Measurements from ENCODE around the gene SLC38A9.
A peak's percentile ranks its signal among the peaks of the same experiment; 100 is the strongest.
"Not testable (repeated sequence)": the region's sequence is repeated elsewhere in the genome, so short reads cannot be mapped to it uniquely, and the experiment has no call there.

Gene SLC38A9, protein sequence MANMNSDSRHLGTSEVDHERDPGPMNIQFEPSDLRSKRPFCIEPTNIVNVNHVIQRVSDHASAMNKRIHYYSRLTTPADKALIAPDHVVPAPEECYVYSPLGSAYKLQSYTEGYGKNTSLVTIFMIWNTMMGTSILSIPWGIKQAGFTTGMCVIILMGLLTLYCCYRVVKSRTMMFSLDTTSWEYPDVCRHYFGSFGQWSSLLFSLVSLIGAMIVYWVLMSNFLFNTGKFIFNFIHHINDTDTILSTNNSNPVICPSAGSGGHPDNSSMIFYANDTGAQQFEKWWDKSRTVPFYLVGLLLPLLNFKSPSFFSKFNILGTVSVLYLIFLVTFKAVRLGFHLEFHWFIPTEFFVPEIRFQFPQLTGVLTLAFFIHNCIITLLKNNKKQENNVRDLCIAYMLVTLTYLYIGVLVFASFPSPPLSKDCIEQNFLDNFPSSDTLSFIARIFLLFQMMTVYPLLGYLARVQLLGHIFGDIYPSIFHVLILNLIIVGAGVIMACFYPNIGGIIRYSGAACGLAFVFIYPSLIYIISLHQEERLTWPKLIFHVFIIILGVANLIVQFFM

DNA sequence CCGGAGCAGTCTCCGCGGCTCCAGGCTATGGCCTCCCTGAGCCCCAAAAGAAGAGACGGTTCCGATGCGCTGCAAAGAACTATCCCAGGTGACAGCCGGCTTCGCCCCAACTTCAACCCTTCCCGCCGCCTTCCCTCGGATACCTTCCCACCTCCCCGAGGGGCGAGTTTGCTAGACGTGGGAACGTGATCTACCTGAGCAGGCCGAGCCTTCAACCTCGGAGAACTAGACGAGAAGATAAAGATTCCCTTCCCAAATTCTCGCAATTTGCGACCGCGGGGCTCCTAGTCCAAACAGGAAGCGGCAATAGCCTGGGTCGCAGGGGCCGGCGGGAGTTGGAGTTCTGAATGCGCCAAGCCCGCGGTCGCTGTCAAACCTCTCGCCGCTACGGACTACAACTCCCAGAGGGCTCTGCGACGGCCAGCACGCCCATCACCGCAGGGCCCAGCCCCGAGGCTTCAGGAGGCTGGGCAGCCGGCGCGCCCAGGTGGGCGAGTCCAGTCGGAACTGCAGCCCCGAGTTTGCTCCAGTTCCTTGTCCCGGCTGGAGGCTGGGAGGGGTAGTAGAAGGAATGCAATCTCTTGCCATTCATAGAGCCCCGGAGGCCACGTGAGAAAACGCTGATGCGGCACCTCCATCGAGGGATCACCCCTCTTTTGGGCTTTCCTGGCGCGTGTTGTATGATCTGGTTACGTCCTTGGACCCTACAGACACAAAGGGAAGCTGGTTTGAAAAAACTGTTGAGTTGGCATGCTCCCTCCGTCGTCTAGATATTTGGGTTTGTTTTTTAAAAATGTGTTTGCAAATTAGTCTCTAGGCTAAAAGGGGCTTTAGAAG lies at the start of gene SLC38A9:
TSS of gene SLC38A9 (minus strand) at position 302 of the 837 bp plus-strand sequence. CDS start 14,366 bp downstream, outside the sequence.
- peak; percentile 96 for DNase-seq

DNA sequence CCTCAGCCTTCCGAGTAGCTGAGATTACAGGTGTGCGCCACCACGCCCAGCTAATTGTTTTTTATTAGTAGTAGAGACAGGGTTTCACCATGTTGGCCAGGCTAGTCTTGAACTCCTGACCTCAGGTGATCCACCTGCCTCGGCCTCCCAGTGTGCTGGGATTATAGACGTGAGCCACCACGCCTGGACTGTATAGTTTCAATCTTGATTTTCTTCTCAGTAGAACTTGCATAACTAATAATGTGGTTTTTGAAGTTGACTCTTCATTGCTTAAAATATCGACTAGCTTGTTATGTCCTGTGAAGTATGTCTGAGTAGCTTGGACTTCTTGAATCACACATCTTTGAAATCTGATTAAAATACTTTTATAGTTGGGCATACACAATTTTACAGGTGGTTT lies 49.6 kb upstream of the SLC38A9 start:
- DNase-seq, result not testable (repeated sequence)

DNA sequence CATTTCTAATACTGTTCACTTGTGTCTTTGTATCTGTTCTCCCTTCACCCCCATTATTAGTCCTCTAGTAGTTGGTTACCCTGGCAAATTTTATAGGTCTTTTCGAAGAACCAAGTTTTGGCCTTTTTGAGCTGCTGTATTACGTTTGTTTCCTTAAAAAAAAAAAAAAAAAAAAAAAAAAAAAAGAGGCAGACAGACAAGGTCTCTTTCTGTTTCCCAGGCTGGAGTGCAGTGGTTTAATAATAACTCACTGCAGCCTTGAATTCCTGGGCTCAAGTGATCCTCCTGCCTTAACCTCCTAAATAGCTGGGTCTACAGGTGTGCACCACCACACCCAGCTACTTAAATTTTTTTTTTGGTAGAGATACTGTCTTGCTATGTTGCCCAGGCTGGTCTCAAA lies 46.6 kb upstream of the SLC38A9 start:
- DNase-seq, result no peak

DNA sequence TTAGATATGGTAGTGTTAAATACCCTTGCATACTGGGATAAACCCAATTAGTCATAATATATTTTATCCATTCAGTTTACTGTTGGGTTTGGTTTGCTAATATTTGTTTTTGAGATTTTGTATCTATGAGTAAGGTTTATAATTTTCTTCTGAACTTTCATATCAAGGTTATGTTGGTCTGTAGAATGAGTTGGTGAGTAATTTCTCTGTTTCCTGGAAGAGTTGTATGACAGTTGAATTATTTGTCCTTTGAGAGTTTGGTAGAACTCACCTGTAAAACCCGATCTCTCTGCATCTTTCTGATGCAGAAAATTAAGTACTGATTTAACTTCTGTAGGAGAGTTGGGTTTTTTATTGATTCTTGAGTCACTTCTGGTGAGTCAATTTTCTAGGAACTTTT lies 46.1 kb upstream of the SLC38A9 start:
- no peak for DNase-seq

DNA sequence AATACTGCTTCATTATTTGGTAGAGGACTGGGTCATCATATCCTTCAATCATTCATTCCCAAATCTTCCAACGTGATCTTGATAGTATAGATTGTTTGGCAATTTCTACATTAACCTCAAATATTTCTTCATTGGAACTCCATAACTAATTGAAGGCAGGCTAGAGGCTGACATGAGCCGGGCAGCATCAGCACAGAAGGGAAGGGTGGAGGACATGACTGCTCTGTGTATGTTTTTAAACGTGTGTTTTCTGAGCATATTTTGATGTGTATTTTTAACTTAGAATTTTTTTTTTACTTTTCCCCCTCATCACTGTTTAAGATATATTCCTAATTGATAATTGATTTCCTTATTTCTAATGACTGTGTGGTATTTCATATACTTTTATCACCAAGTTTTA lies 38.4 kb upstream of the SLC38A9 start:
- no peak for DNase-seq

DNA sequence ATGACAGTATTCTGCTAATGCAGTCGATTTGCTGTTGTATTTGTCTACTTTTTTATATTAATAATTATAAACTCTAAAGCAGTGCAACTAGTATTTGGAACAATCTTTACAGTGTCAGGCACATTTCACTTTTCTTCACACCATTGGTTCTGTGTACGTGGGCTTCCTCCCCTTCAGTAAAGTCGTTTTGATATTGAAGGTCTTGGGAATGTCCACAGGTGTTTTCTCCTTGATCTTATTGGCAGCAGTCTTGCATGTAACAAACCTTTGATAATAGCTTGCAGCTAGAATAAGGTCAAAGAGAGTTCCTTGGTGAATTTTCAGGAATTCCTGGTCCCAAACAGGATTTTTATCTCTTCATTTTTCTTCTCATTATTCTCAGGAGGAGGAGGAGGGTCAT lies 37.9 kb upstream of the SLC38A9 start:
- DNase-seq, result no peak

DNA sequence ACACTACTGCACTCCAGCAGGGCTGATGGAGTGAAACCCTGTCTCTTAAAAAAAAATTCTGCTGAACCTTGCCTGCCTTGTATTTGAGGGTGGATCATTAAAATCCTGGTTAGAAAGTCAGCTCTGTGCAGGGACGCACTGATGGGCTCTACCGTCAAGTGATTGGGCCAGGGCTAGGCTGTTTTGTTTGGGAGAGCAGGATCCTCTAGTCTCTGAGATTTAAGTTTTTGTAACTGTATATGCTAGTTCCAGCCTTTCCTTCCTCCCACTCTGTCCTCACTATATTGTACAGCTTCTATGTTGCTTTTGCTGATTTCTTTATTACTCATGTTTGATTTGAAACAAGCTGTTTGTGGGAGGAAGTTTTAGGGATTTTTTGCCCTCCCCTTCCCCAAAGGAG lies 37.3 kb upstream of the SLC38A9 start:
- no peak for DNase-seq

DNA sequence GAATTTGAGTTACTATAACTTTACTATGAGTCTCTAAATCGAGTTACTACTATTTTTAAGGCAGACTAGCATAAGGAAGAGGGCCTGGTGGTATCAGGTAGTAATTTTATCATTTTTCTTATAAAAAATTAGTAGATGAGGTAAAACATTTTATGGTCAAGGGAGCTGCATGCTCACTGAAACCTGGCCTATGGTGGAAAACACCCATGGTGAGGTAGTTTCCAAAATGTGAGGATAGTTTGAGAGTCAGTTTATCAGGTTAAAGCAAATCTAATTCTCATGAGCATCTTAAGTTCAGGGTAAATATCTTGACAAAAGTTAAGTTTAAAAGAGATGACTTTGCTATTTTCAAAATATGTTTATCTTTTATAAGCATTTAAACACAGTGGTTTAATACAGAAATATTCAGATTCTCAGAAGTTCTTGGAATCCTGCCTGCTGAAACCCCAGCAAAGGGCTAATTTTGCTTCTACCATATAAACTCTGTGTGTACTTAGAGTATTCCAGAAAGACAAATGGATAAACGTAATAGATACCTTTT lies 35.7 kb upstream of the SLC38A9 start:
- no peak for DNase-seq

DNA sequence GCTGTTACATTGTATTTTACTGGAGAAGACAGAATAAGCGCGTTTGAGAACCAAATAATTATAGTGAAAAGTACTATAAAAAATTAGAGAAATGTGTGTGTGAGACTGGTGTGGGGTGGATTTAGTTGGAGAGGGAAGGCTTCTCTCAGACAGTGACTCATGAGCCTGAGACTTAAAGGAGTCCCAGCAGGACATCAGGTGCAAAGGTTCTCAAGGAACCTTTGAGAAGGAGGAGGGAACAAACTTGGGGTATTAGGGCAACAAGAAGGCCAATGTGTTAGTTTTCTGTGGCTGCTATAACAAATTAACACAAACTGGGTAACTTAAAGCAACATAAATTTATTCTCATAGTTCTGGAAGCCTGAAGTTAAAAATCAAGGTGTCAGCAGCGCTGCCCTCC lies 30.7 kb upstream of the SLC38A9 start:
- no peak for DNase-seq

DNA sequence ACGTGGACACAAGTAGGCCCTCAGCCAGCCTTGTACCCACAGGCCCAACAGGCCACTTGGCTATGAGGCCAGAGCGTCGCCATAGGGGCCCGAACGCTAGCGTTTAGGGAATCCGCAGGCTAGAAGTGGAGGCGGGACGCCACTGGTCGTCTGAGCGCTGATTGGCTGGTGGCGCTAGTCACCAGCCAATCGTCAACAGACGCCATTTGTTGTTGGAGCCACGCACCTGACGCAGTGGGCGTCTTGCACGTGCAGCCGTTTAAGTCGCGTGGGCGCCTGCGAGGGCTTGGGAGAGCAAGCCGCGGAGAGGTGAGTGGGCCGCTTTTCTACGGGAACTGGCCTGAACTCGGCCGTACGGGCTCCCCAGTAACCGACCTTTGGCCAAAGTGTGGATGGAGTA lies 25.7 kb upstream of the SLC38A9 start, which contains the start of gene DDX4:
TSS of gene DDX4 (plus strand) at position 269 of the 400 bp plus-strand sequence. CDS start 903 bp downstream, outside the sequence.
- no peak for DNase-seq

DNA sequence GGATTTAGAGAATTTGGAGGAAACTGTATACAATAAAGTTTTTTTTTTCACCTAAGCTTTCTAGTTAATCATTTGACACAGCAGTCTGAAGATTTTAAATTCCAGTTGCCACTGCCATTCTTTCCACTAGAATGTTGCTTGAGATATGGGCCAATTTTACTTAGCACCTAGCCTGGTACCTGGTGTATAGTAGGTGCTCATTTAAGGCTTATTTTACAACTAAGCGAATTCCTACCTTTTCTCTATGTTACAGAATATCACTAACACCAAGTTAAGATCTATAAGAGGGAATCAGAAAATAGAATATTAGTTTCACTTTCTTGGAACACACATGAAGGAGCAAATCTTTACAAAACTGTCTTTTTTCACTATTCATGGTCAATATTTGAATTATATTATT lies 22.5 kb upstream of the SLC38A9 start:
- no peak for DNase-seq

DNA sequence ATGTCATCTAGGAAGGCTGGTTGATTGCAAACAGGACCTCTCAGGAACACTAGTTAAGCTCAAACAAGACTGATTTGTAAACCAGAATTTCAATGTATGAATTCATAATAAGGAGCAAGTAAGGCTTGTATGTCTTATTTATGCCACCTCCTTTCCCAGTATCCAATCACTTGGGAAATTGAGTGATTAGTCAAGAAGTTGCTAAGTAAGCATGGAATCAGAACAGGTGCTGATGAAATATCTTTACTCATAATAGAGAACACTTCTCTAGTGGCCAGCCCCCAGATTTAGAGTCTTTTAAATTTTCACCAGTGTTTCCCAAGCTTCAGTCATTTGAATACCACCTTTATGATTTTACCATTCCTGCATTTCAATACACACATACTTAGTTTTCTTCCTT lies 20.5 kb upstream of the SLC38A9 start:
- DNase-seq, result no peak

DNA sequence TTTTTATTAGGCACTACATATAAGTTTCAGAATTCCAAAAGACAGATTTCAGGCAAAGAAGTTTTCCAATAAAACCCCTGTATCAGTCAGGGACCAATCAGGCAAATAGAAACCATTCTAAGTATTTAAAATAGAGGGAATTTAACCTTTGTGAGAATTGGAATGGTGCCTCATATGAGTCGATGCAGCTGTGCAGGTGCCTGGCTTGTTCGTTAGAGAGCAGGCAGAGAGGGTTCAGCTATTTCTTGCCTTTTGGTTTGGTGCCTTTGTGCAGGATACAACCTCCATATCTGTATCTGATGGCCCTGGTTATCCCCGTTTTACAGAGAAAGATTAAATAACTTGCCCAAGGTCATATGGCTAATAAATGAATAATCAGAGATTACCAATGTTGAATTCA lies 19.7 kb upstream of the SLC38A9 start:
- no peak for DNase-seq

DNA sequence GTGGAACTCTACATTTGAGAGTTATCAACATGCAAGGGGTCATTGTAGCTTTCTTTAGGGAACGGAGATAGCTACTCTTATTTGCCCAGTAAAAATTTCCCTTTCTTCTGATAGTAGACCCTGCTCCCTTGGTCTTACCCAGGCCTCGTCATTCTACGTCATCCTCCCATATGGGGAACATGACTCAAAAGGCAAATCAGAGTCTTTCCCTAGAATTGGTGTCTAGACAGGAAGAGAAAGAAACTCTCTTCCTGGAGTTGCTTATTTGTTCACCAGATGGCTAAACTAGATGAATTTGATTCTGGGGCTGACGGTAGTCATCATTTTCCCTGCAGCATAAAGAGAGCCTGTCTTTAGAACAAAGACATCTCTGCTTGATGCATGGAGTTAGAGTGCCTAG lies 12.2 kb upstream of the SLC38A9 start:
- DNase-seq, result no peak

DNA sequence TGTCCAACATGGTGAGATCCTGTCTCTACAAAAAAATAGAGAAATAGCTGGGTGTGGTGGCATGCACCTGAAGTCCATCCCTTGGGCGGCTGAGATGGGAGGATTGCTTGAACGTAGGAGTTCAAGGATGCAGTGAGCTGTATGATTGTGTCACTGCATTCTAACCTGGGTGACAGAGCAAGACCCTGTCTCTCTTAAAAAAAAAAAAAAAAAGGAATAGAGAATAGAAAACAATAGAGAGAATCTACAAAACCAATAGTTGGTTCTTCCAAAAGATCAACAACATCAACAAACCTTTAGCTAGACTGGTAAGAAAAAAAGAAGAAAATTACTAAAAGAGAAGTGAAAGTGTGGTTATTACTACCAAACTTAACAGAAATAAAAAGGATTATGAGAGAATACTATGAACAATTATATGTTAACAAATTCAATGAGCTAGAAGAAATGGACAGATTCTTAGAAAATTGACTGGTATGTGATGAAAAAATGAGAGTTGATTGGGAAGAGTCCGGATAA lies 8.1 kb upstream of the SLC38A9 start:
- DNase-seq, result no peak

DNA sequence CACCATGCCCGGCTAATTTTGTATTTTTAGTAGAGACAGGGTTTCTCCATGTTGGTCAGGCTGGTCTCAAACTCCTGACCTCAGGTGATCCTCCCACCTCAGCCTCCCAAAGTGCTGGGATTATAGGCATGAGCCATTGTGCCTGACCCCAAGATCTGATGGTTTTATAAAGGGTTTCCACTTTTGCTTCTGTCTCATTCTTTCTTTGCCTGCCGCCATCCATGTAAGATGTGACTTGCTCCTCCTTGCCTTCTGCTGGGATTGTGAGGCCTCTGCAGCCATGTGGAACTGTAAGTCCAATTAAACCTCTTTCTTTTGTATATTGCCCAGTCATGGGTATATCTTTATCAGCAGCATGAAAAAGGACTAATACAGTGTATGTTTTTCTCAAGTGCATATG lies 6.9 kb upstream of the SLC38A9 start:
- not testable (repeated sequence) for DNase-seq

DNA sequence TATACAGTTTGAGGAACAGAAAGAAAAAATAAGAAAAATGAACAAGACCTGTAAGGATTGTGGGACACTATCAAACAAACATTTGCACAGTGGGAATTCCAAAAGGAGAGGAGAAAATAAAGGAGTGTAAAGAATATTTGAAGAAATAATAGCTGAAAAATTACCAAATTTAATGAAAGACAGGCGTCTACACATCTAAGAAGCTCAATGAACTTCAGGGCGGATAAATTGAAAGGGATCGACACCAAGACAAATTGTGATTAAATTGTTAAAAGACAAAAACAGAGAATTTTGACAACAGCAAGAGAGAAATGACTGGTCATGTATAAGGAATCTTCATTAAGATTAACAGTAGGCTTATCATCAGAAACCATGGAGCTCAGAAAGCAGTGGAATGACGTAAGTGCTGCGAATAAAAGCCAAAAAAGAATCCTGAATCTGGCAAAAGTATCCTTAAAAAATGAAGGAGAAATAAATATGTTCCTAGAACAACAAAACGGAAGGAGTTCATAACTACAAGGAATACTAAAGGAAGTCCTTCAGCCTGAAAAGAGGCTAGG lies 3.5 kb upstream of the SLC38A9 start:
- DNase-seq, result no peak

DNA sequence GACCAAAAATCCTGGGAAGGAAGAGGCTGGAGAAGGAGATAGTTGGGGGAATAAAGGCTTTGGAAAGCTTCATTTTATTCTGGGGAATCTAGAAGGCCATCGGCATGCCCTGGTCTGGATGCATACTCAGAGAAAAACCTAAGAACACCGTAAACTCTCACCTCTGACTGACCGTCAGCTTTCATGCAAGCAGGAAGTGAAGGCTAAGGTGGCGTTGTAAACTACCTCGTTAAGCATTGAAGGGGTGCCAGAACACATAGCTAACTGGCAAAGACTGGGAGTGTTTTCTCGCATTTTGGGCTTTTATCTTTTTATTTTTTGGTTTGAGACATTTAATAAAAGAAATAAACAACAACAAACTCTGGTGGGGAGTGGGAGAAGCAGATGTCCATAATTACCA lies 2.6 kb upstream of the SLC38A9 start:
- DNase-seq, result no peak

DNA sequence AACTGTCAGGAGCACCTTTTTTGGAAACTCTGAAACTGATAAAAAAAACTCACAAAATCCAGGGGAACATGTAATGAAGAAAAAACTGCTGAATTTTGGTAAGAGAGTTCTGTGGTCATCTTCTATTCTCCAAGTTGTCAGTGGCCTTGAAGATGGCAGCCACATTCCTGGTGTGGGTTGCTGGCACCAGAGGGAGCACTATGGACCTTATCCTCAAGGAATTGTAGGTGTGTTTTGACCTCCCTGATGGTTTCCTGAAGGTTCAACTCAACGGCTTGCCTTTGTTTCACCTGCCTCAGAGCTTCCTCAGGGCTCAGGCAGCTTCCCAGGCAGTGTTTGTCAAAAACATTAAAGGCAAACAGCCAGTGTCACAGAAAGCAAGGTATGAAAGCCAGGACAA lies 2.2 kb upstream of the SLC38A9 start:
- no peak for DNase-seq

DNA sequence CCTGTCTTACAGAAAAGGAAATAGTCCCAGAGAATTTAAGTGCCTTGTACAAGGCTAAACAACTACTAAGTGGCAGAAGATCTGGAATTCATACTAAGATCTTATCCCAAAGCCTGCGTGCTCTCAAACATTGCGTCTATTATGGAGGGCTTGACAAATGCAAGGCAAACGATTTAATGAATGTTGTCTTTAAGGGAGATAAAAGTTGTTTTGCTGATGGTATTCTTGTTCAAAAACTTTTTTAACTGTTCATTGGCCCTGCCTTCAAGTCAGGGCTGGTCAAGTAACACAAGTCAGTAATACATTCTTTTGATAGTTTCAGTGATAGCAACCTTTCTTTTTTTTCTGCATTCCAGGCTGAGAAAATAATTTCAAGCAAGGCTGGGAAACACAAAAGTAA lies 1.7 kb upstream of the SLC38A9 start:
- no peak for DNase-seq

DNA sequence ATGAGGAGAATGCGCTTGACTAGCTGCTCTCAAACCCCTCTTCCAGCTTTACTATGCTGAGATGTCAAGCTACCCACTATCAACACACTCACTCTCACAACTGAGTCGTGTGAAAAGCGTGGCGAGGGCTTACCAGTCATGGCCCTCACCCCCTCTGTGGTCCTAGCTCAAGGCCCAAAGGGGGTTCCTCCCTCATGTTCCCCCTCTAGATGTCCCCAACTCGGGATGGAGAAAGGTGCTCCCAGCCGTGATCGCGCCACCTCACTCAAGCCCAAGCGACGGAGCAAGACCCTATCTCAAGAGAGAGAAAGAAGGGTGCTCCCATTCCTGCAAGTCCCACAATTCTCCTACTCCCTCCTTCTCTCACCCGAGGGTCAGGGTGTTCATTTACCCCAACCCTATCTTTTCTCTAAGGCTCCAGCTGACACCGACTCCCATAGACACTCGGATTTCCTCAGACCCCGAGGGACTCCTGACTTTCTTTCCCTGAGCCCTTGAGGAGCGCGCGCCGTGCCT lies 559 bp downstream of the SLC38A9 start:
- no peak for DNase-seq

DNA sequence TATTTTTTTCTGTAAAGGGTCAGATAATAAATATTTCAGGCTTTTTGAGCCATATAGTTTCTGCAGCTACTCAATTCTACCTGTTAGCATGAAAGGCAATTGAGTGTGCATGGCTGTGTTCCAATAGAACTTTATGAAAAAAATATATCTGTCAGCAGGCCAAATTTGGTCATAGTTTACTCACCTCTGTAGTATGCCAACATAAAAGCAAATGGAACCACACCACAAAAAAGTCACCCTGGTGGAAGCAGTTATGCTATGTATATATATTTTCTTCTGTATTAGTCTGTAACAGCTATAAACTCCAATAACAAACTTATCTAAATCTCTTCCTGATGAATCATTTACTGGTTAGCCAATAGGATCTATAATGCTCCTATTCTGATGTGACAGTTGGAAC lies 3.4 kb downstream of the SLC38A9 start:
- DNase-seq, result no peak

DNA sequence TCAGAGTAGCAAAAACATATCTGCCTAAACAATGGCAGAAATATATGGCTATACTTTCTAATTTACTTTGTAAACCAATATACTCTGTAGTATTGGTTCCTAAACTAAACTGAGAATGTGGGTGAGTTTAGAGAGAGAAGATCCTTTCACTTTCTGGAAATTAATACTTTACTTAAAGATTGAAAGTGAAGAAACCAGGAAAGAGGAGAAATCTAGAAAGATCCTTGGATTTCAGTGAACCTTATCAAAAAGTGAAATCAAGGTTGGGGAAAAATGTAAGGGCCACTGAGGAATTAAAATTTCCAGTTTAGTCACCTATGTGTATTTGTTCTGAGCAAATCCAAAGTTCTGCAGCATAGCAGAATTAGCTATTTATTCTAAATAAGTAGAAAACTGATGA lies 5.9 kb downstream of the SLC38A9 start:
- DNase-seq, result no peak
